Immature natural killer cell (primary cell): ENCODE results near the gene HOXD8. TPM values are rescaled to one million over a fixed set of nuclear protein-coding genes. Genes with fewer than 3 reads are reported as not detected.
A peak's percentile ranks its signal among the peaks of the same experiment; 100 is the strongest.

Source experiments
- DNase-seq, 3 donors: peaks; one replicate each; pipeline ENCODE4 v3.0.0; 2022; ENCODE audit warnings: mixed read lengths in 1 of 3
- H3K27ac Mint-ChIP-seq, 6 donors: one replicate each; pipeline ENCODE4 v1.8.0; 2020; ENCODE audit warnings: mixed read lengths in 6 of 6, mild to moderate bottlenecking in 5 of 6, inconsistent platforms in 4 of 6, moderate library complexity in 3 of 6
- H3K27me3 Mint-ChIP-seq, 3 donors: one replicate each; pipeline ENCODE4 v1.8.0; 2020 to 2021; ENCODE audit warnings: low read depth in 3 of 3, mild to moderate bottlenecking in 3 of 3, mixed read lengths in 3 of 3, moderate library complexity in 3 of 3, inconsistent platforms in 1 of 3
- H3K36me3 Mint-ChIP-seq, 3 donors: one replicate each; pipeline ENCODE4 v1.8.0; 2020; ENCODE audit warnings: mixed read lengths in 3 of 3, inconsistent platforms in 2 of 3, mild to moderate bottlenecking in 2 of 3
- H3K4me1 Mint-ChIP-seq, 2 donors: one replicate each; pipeline ENCODE4 v1.8.0; 2020; ENCODE audit warnings: inconsistent platforms in 2 of 2, mild to moderate bottlenecking in 2 of 2, mixed read lengths in 2 of 2, moderate library complexity in 1 of 2
- H3K4me3 Mint-ChIP-seq, 5 donors: one replicate each; pipeline ENCODE4 v1.8.0; 2020; ENCODE audit warnings: mild to moderate bottlenecking in 5 of 5, mixed read lengths in 5 of 5, inconsistent platforms in 3 of 5, moderate library complexity in 3 of 5
- H3K9me3 Mint-ChIP-seq, 6 donors: one replicate each; pipeline ENCODE4 v1.8.0; 2020; ENCODE audit warnings: mild to moderate bottlenecking in 6 of 6, mixed read lengths in 6 of 6, inconsistent platforms in 4 of 6, moderate library complexity in 3 of 6
- polyA plus RNA-seq, 3 donors: library from polyadenylated mRNA; unstranded; fragments of 300-500 nt; fragmentation: Illumina TruSeq; gene quantifications; one replicate each; pipeline ENCODE4 v1.2.3, GENCODE V29; 2021

HOXD8 gene
- polyA plus RNA-seq, 3 donors from 2014 or later: not detected

DNA sequence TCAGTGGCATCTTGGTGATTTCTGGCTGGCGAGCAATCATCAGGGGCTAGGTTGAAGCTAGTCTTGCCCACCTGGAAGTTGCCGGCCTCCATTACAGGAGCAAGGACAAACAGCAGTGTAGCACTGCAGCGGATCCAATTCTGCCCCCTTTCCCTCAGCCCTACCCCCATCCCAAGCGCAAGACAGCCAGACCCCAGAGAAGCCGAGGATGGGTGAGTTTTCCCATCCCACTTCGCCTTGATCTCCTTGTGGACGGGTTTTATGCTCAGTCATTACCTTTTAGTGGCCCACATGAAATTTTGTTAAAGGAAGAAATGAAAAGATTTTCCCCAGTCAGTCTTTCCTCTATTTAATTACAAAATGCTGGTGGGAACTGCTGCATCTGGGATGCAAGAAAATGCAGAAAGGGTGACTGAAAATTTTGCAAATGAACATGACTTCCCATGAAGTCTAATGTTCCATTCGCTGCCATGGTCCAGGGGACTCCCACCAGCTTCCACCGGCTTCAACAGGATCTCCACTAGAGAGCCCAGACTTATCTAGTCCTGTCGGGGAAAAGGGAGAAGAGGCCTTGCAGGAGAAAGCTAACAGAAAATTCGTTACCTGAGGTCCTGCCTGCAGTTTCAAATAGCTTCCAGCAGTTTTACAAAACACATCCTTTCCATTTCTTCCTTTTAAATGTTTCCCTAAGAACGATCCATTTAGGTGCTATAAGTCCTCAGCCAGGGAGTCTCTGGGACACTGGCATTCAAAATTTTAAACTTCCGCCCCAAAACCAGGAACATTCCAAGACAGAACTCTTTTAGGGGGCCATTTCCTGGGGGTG is 8.9 kb upstream of the HOXD8 start:
- peaks cover 0 to 9% (median 6%) of the 10 kb centered on the region in 3 donors for H3K36me3 Mint-ChIP-seq
- H3K4me3 Mint-ChIP-seq: no peak overlapping the region
- DNase-seq: no peak
- H3K27ac Mint-ChIP-seq: no peak overlapping the region
- H3K27me3 Mint-ChIP-seq: peaks cover 57 to 68% (median 62%) of the 10 kb centered on the region in 3 donors
- peaks cover 0 to 34% (median 4%) of the 10 kb centered on the region in 6 donors for H3K9me3 Mint-ChIP-seq
- H3K4me1 Mint-ChIP-seq: peaks cover 11% of the 10 kb centered on the region in 2 donors

- Mint-ChIP-seq H3K27me3 (peaks cover 56 to 67% (median 64%) of the 10 kb centered on the region in 3 donors), H3K4me3 (peak overlapping the region in 1 of 5 donors; percentile 38), H3K36me3 (peaks cover 0 to 9% (median 6%) of the 10 kb centered on the region in 3 donors), H3K27ac (no peak overlapping the region), H3K9me3 (peaks cover 0 to 32% (median 4%) of the 10 kb centered on the region in 6 donors), H3K4me1 (peaks cover 11% of the 10 kb centered on the region in 2 donors)
- DNase-seq: no peak
Measured at GRCh38 chr2:176121190-176122051, 8.1 kb upstream of the HOXD8 start.

DNA sequence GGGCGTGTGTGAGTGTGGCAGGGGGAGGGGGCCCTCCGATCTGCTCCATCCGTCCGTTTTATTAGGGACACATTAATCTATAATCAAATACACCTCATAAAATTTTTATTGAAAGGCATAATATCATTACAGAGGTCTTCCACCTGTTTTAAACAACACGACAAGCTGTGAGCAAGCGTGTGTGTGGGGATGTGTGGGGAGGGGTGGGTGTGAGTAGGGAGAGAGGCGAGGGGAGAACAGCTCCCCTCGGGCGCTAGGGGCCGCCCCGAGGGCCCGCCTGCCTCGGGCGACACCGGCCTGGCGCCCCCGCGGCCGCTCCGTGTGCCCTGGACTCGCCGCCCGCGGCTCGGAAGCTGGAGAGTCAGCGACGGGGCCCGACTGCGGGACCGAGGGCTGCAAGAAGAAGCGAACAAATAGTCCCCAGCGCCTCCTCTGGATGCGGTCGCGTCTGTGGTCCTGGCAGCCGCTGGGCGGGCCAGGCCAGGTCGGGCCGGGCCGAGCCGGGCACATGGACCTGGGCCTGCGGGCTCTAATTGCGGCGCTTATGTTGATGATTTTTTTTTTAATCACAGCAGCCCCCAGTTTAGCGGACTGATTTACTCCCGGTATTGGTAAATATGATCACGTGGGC is 7.3 kb upstream of the HOXD8 start:
- Mint-ChIP-seq H3K27me3 (peaks cover 58 to 66% (median 65%) of the 10 kb centered on the region in 3 donors), H3K9me3 (peaks cover 0 to 27% (median 6%) of the 10 kb centered on the region in 6 donors), H3K4me3 (peak overlapping the region; percentile 58 to 72 (median 69)), H3K27ac (no peak overlapping the region), H3K4me1 (peaks cover 11 to 16% of the 10 kb centered on the region in 2 donors), H3K36me3 (peaks cover 0 to 9% (median 3%) of the 10 kb centered on the region in 3 donors)
- DNase-seq: peak in 1 of 3 donors; percentile 37

DNA sequence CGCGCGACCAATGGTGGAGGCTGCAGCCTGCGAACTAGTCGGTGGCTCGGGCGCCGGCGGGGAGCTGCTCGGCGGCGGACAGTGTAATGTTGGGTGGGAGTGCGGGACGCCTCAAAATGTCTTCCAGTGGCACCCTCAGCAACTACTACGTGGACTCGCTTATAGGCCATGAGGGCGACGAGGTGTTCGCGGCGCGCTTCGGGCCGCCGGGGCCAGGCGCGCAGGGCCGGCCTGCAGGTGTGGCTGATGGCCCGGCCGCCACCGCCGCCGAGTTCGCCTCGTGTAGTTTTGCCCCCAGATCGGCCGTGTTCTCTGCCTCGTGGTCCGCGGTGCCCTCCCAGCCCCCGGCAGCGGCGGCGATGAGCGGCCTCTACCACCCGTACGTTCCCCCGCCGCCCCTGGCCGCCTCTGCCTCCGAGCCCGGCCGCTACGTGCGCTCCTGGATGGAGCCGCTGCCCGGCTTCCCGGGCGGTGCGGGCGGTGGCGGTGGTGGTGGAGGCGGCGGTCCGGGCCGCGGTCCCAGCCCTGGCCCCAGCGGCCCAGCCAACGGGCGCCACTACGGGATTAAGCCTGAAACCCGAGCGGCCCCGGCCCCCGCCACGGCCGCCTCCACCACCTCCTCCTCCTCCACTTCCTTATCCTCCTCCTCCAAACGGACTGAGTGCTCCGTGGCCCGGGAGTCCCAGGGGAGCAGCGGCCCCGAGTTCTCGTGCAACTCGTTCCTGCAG is 6.7 kb upstream of the HOXD8 start, which contains the start of gene HOXD9:
HOXD9 (plus strand) TSS at position 37 of the 728 bp plus-strand sequence; CDS start at position 87, 50 bp downstream.
- Mint-ChIP-seq H3K4me3 (peak within 1 kb of the TSS; percentile 58 to 72 (median 69)), H3K4me1 (peaks cover 13 to 22% of the 10 kb centered on the region in 2 donors), H3K27me3 (peaks cover 58 to 73% (median 70%) of the 10 kb centered on the region in 3 donors), H3K27ac (no peak within 1 kb of the TSS), H3K36me3 (peaks cover 0 to 9% (median 3%) of the 10 kb centered on the region in 3 donors), H3K9me3 (peaks cover 0 to 27% (median 6%) of the 10 kb centered on the region in 6 donors)
- DNase-seq: peak in 2 of 3 donors; percentile 19 to 29

- Mint-ChIP-seq H3K4me1 (peaks cover 17 to 28% of the 10 kb centered on the region in 2 donors), H3K27ac (no peak overlapping the region), H3K4me3 (peak overlapping the region in 4 of 5 donors; percentile 21 to 53 (median 36)), H3K9me3 (peaks cover 0 to 22% (median 6%) of the 10 kb centered on the region in 6 donors), H3K36me3 (peaks cover 0 to 5% (median 3%) of the 10 kb centered on the region in 3 donors), H3K27me3 (peaks cover 59 to 73% (median 71%) of the 10 kb centered on the region in 3 donors)
- no peak for DNase-seq
Measured at GRCh38 chr2:176123411-176124109, 5.9 kb upstream of the HOXD8 start.

DNA sequence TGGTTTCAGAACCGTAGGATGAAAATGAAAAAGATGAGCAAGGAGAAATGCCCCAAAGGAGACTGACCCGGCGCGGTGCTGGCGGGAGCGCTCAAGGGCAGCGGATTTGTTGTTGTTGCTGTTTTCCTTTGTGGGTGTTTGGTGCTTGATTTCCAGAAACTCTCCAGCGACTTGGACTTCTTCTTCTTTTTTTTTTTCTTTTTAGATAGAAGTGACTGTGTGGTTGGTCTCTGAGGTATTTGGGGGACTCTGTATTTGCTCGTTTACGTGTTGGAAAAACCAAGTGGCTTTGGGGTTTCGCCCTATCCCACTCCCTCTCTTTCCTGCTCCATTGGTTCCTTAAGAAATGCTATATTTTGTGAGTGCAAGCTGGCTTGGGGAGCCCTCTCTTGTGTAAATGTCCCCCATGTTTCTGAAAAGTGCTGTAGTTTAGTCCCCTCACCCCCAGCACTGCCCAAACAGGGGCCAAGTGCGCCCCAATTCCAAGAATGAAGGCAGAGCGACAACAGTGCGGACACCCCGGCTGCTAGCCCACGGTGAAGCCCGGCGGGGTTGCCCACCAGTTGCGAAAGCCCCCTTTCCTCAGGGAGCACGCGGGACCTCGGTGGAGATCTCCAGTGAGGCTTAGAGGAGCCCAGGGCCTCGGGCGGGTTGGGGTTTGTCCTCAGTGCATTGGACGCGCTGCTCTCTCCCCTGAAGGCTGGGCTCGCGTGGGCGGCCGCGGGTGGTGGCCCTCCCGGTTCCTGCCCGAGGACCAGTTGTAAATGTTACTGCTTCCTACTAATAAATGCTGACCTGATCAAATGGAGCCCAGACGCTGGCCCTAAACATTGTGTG is 5.2 kb upstream of the HOXD8 start:
- peaks cover 18 to 30% of the 10 kb centered on the region in 2 donors for H3K4me1 Mint-ChIP-seq
- peaks cover 0 to 17% (median 4%) of the 10 kb centered on the region in 6 donors for H3K9me3 Mint-ChIP-seq
- no peak overlapping the region for H3K27ac Mint-ChIP-seq
- peak overlapping the region in 2 of 5 donors; percentile 27 to 44 for H3K4me3 Mint-ChIP-seq
- no peak for DNase-seq
- H3K27me3 Mint-ChIP-seq: peaks cover 62 to 72% (median 70%) of the 10 kb centered on the region in 3 donors
- no peaks in the 10 kb centered on the region for H3K36me3 Mint-ChIP-seq

GRCh38 chr2:176124947-176125771 is 4.3 kb upstream of the HOXD8 start:
- Mint-ChIP-seq H3K9me3 (peaks cover 0 to 10% (median 2%) of the 10 kb centered on the region in 6 donors), H3K27ac (no peak overlapping the region), H3K27me3 (peaks cover 59 to 68% (median 67%) of the 10 kb centered on the region in 3 donors), H3K36me3 (no peaks in the 10 kb centered on the region), H3K4me3 (peak overlapping the region in 2 of 5 donors; percentile 24 to 30), H3K4me1 (peaks cover 19 to 30% of the 10 kb centered on the region in 2 donors)
- no peak for DNase-seq

DNA sequence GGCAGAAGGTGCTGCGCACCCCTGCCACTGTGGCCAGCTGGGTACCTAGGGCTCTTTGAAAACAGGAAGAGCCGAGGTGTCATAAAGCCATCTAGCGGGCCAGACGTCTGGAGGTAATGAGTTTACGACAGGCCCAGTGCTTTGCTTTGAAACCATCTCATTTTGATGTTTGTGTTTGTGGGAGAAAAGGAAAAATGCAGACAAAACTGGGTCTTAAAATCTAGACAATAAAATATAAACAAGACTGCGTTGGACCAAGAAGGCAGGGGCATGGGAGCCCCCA is 3.8 kb upstream of the HOXD8 start:
- DNase-seq: no peak
- no peaks in the 10 kb centered on the region for H3K36me3 Mint-ChIP-seq
- H3K9me3 Mint-ChIP-seq: peaks cover 0 to 7% (median 2%) of the 10 kb centered on the region in 6 donors
- H3K4me1 Mint-ChIP-seq: peaks cover 21 to 32% of the 10 kb centered on the region in 2 donors
- H3K4me3 Mint-ChIP-seq: no peak overlapping the region
- no peak overlapping the region for H3K27ac Mint-ChIP-seq
- peaks cover 55 to 66% (median 65%) of the 10 kb centered on the region in 3 donors for H3K27me3 Mint-ChIP-seq

DNA sequence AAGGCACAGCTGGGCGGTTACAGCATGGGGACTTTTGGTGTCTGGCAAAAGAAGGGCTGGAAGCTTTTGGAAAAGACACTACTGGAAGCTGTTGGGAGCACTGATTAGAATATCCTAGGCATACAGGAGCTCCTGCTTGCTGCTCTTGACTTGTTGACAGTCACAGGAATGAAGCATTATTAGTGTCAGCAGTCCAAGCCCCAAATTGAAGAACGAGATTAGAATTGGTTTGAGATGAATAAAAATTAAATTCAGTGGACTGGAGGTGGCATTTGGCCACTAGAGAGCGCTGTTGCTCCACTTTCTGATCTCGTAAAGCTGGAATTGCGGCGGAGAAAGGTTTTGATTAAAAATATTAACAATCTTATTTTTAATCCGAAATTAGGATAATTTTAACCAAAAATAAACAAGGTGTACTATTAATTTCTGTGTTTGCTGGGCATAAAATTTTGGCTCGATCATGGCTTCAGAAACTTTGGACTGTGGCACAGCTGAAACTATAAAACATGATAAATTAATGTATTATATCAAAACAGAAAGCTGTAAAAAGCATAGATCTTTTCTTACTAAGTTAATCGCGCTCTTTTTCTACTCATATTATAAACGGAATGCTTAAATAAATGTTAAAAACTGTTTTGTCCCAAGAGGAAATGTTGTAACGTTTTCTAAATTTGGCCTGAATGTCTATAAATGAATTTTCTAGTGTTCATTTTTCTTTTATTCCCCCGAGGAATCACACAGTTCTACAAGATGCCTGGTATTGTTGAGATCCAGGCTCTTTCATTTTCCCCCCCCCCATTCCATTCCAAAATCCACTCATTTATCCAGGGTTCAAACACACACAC is 2.4 kb upstream of the HOXD8 start:
- peaks cover 0 to 9% (median 1%) of the 10 kb centered on the region in 6 donors for H3K9me3 Mint-ChIP-seq
- peak overlapping the region in 1 of 6 donors; percentile 15 for H3K27ac Mint-ChIP-seq
- H3K27me3 Mint-ChIP-seq: peaks cover 56 to 70% (median 69%) of the 10 kb centered on the region in 3 donors
- peaks cover 0 to 2% (median 0%) of the 10 kb centered on the region in 3 donors for H3K36me3 Mint-ChIP-seq
- H3K4me3 Mint-ChIP-seq: peak overlapping the region in 1 of 5 donors; percentile 14
- DNase-seq: peak; percentile 44 to 59 (median 53)
- H3K4me1 Mint-ChIP-seq: peaks cover 30 to 46% of the 10 kb centered on the region in 2 donors

GRCh38 chr2:176127774-176128072 is 1.8 kb upstream of the HOXD8 start:
- H3K4me3 Mint-ChIP-seq: peak overlapping the region in 1 of 5 donors; percentile 60
- H3K27ac Mint-ChIP-seq: no peak overlapping the region
- peaks cover 57 to 73% (median 72%) of the 10 kb centered on the region in 3 donors for H3K27me3 Mint-ChIP-seq
- peaks cover 0 to 5% (median 0%) of the 10 kb centered on the region in 3 donors for H3K36me3 Mint-ChIP-seq
- H3K9me3 Mint-ChIP-seq: peaks cover 0 to 9% (median 3%) of the 10 kb centered on the region in 6 donors
- peaks cover 32 to 52% of the 10 kb centered on the region in 2 donors for H3K4me1 Mint-ChIP-seq
- DNase-seq: no peak
